HCT116 (cell line): ENCODE measurements around the gene TECTA. TPM values are rescaled to one million over a fixed set of nuclear protein-coding genes. Genes with fewer than 3 reads are reported as not detected.

Experiments
- ATAC-seq: fragments of 200-7000 bp; cut with Tn5 transposase; 2 replicates; pipeline ENCODE4 v1.9.1; 2020; ENCODE audit warnings: mild to moderate bottlenecking, moderate library complexity
- BruUV-seq: library from RNA; stranded (reverse); fragments of 400-500 nt; replicated peaks from 2 replicates; lab custom pipeline; 2021; lab: Mats Ljungman, UMichigan
- CTCF ChIA-PET: fragments of 300-600 bp; sonication (Branson Sonifier 250); formaldehyde crosslinking; loops from one replicate; lab custom pipeline; 2021; ENCODE audit warnings: antibody characterized with exemption; lab: Charles Lee
- POLR2A ChIA-PET: fragments of 300-600, 350-600 bp; sonication (Branson Sonifier 250); formaldehyde crosslinking; loops from one replicate; lab custom pipeline; 2021; ENCODE audit warnings: antibody characterized with exemption; lab: Charles Lee
- RAD21 ChIA-PET, 2 experiments: fragments of 300-600 bp; sonication (Branson Sonifier 250); formaldehyde crosslinking; loops; one replicate each; lab custom pipeline; 2023; ENCODE audit warnings: low total read pairs in 2 of 2; ENCODE audit not compliant: uncharacterized antibody in 2 of 2, unreplicated experiment in 2 of 2, low non-redundant PET in 1 of 2; lab: Charles Lee
- DNase-seq: peaks from one replicate; pipeline ENCODE4 v3.0.0-alpha.2; 2010; ENCODE audit warnings: low read depth, low spot score
- H2AFZ ChIP-seq: fragments of 200-600 bp; shearing (Covaris generic), sonication (generic); 2 replicates; pipeline ENCODE4 v1.6.1; 2017; ENCODE audit warnings: low read depth, mixed run types, mixed read lengths, antibody characterized with exemption, low read length; ENCODE audit not compliant: poor library complexity, severe bottlenecking
- H3K27ac ChIP-seq: 2 replicates; pipeline ENCODE4 v1.5.1; 2012; ENCODE audit warnings: low read depth, low read length
- H3K27me3 ChIP-seq: fragments of 200-600 bp; sonication (generic); 2 replicates; pipeline ENCODE4 v1.6.1; 2016; ENCODE audit warnings: mixed run types, low read length, mixed read lengths; ENCODE audit not compliant: insufficient read depth
- H3K36me3 ChIP-seq, 2 experiments: fragments of 200-500 bp in 1 of 2; fragments of 200-600 bp in 1 of 2; sonication (Bioruptor generic) in 1 of 2; sonication (generic) in 1 of 2; 2 replicates each; pipeline versions ENCODE4 v1.5.1 to v1.6.1; 2014 to 2016; ENCODE audit warnings: low read length in 2 of 2, inconsistent platforms in 1 of 2, mixed read lengths in 1 of 2, mixed run types in 1 of 2; ENCODE audit not compliant: insufficient read depth in 2 of 2, control insufficient read depth in 1 of 2
- H3K4me1 ChIP-seq, 2 experiments: fragments of 200-600 bp in 1 of 2; sonication (generic) in 1 of 2; 2 replicates each; pipeline versions ENCODE4 v1.5.1 to v1.6.1; 2012 to 2017; ENCODE audit warnings: low read length in 2 of 2, inconsistent platforms in 1 of 2, mild to moderate bottlenecking in 1 of 2, mixed read lengths in 1 of 2, mixed run types in 1 of 2, moderate library complexity in 1 of 2; ENCODE audit not compliant: insufficient read depth in 2 of 2, control insufficient read depth in 1 of 2
- H3K4me2 ChIP-seq: fragments of 200-600 bp; sonication (generic); 2 replicates; pipeline ENCODE4 v1.6.1; 2017; ENCODE audit warnings: mixed run types, low read length, mixed read lengths
- H3K4me3 ChIP-seq, 2 experiments: fragments of 200-600 bp in 1 of 2; sonication (generic) in 1 of 2; replicated peaks in 1 of 2; 2 replicates each; pipeline ENCODE4 v1.5.1; 2011 to 2016; ENCODE audit warnings: low read length in 2 of 2, control low read depth in 1 of 2, low read depth in 1 of 2, mild to moderate bottlenecking in 1 of 2, mixed read lengths in 1 of 2, mixed run types in 1 of 2
- H3K79me2 ChIP-seq: fragments of 200-600 bp; sonication (generic); 2 replicates; pipeline ENCODE4 v1.6.1; 2017; ENCODE audit warnings: mild to moderate bottlenecking, mixed run types, low read length, moderate library complexity, mixed read lengths; ENCODE audit not compliant: insufficient read depth
- H3K9ac ChIP-seq: fragments of 200-600 bp; sonication (generic); 2 replicates; pipeline ENCODE4 v1.6.1; 2016; ENCODE audit warnings: low read length, mixed read lengths
- H3K9me2 ChIP-seq: fragments of 200-600 bp; sonication (generic), shearing (Covaris generic); 2 replicates; pipeline ENCODE4 v1.6.1; 2017; ENCODE audit warnings: mixed run types, mild to moderate bottlenecking, moderate library complexity; ENCODE audit not compliant: insufficient read depth
- H3K9me3 ChIP-seq, 2 experiments: fragments of 200-500 bp in 1 of 2; fragments of 200-600 bp in 1 of 2; sonication (Bioruptor generic) in 1 of 2; sonication (generic) in 1 of 2; 2 replicates each; pipeline ENCODE4 v1.6.1; 2014 to 2017; ENCODE audit warnings: low read length in 2 of 2, mixed read lengths in 2 of 2, inconsistent platforms in 1 of 2, low read depth in 1 of 2, mild to moderate bottlenecking in 1 of 2, mixed run types in 1 of 2, moderate library complexity in 1 of 2; ENCODE audit not compliant: control insufficient read depth in 1 of 2, insufficient read depth in 1 of 2
- H4K20me1 ChIP-seq: fragments of 200-600 bp; sonication (generic), shearing (Covaris generic); 2 replicates; pipeline ENCODE4 v1.6.1; 2017; ENCODE audit warnings: mixed run types, mild to moderate bottlenecking, moderate library complexity; ENCODE audit not compliant: insufficient read depth
- CBX3 ChIP-seq: IDR thresholded peaks from 2 replicates; pipeline ENCODE4 v1.6.1; 2012; ENCODE audit warnings: low read depth
- CEBPB ChIP-seq: IDR thresholded peaks from 2 replicates; pipeline ENCODE4 v1.6.1; 2012; ENCODE audit warnings: low read depth
- CTCF ChIP-seq, 3 experiments: fragments of 200-600 bp in 1 of 3; sonication (generic) in 1 of 3; IDR thresholded peaks in 2 of 3; conservative IDR thresholded peaks in 1 of 3; 2 replicates each; pipeline ENCODE4 v1.5.1; 2012 to 2017; ENCODE audit warnings: low read depth in 2 of 3, low read length in 2 of 3, antibody characterized with exemption in 1 of 3, borderline replicate concordance in 1 of 3, control low read depth in 1 of 3, mild to moderate bottlenecking in 1 of 3, mixed read lengths in 1 of 3, mixed run types in 1 of 3, moderate library complexity in 1 of 3; ENCODE audit not compliant: insufficient read depth in 1 of 3
- ELF1 ChIP-seq: IDR thresholded peaks from 2 replicates; pipeline ENCODE4 v1.6.1; 2012; ENCODE audit warnings: low read depth, borderline replicate concordance
- EZH2phosphoT487 ChIP-seq: fragments of 200-600 bp; IDR thresholded peaks from 2 replicates; pipeline ENCODE4 v1.6.1; 2018; ENCODE audit warnings: antibody characterized with exemption, borderline replicate concordance
- FOSL1 ChIP-seq: IDR thresholded peaks from 2 replicates; pipeline ENCODE4 v1.6.1; 2012; ENCODE audit warnings: low read depth
- JUND ChIP-seq: IDR thresholded peaks from 2 replicates; pipeline ENCODE4 v1.6.1; 2012
- RAD21 ChIP-seq: IDR thresholded peaks from 2 replicates; pipeline ENCODE4 v1.6.1; 2012; ENCODE audit warnings: low read depth, mild to moderate bottlenecking
- REST ChIP-seq: IDR thresholded peaks from 2 replicates; pipeline ENCODE4 v1.6.1; 2012; ENCODE audit warnings: low read depth
- SIN3A ChIP-seq: IDR thresholded peaks from 2 replicates; pipeline ENCODE4 v1.6.1; 2012; ENCODE audit warnings: low read depth
- SP1 ChIP-seq: IDR thresholded peaks from 2 replicates; pipeline ENCODE4 v1.6.1; 2012; ENCODE audit warnings: low read depth
- SRF ChIP-seq: IDR thresholded peaks from 2 replicates; pipeline ENCODE4 v1.6.1; 2012; ENCODE audit warnings: low read depth
- TCF7L2 ChIP-seq: IDR thresholded peaks from 2 replicates; pipeline ENCODE4 v1.7.0; 2011; ENCODE audit warnings: borderline replicate concordance, inconsistent platforms; ENCODE audit not compliant: insufficient read depth, insufficient read length; ENCODE audit errors: extremely low read depth
- YY1 ChIP-seq: IDR thresholded peaks from 2 replicates; pipeline ENCODE4 v1.6.1; 2011; ENCODE audit warnings: low read length, low read depth, moderate library complexity, mild to moderate bottlenecking; ENCODE audit not compliant: insufficient replicate concordance; ENCODE audit errors: extremely low read depth
- ZNF274 ChIP-seq: fragments of 200-500 bp; sonication (Bioruptor generic); IDR thresholded peaks from 2 replicates; pipeline ENCODE4 v1.6.1; 2014; ENCODE audit warnings: mild to moderate bottlenecking, low read depth, low read length, inconsistent platforms
- intact Hi-C: fragments of 100-400 bp; cut with micrococcal nuclease; formaldehyde crosslinking; loops from 2 replicates; pipeline ENCODE4 v1.10.0; 2022
- total RNA-seq: library from RNA; stranded (reverse); gene quantifications from one replicate; pipeline ENCODE4 v1.2.1, GENCODE V29; 2021; ENCODE audit not compliant: unreplicated experiment
- TF ChIP-seq, protein P1 (sequence below): IDR thresholded peaks from 2 replicates; pipeline ENCODE4 v1.6.1; 2012
- TF ChIP-seq, protein P2 (sequence below): IDR thresholded peaks from 2 replicates; pipeline ENCODE4 v1.6.1; 2011; ENCODE audit warnings: mild to moderate bottlenecking, low read length, moderate library complexity; ENCODE audit not compliant: insufficient replicate concordance; ENCODE audit errors: extremely low read depth

Gene TECTA
- total RNA-seq, 1 experiment from 2014 or later: 0.81 TPM

GRCh38 chr11:121095561-121095960 is 5.5 kb upstream of the TECTA start:
- intact Hi-C loops: no loop called here
- CTCF ChIA-PET: no interaction called here
- Histone ChIP-seq H3K9ac (no peak overlapping the region), H3K4me1 (no peaks in the 10 kb centered on the region), H4K20me1 (no peaks in the 10 kb centered on the region), H3K27me3 (no peaks in the 10 kb centered on the region), H3K36me3 (no peaks in the 10 kb centered on the region), H3K9me3 (no peaks in the 10 kb centered on the region), H3K4me2 (no peak overlapping the region), H3K4me3 (no peak overlapping the region)
- POLR2A ChIA-PET: no interaction called here
- DNase-seq (no peak), ATAC-seq (no peak)
- RAD21 ChIA-PET: no interaction called here
- TF ChIP-seq SRF (no peak), REST (no peak), ZNF274 (no peak), CTCF (IDR thresholded peaks at IDR 0.05 in 2 of 3, conservative IDR thresholded peaks at IDR 0.05 in 1 of 3; ENCODE audit: borderline replicate concordance in 1 of 3, insufficient read depth in 1 of 3, low read depth in 2 of 3, low read length in 2 of 3) (no peak), CEBPB (no peak), TCF7L2 (no peak), ELF1 (no peak), EZH2phosphoT487 (no peak), SP1 (no peak), JUND (no peak), RAD21 (no peak), CBX3 (no peak), SIN3A (no peak), YY1 (no peak), FOSL1 (no peak)
- TF ChIP-seq, protein P1, sequence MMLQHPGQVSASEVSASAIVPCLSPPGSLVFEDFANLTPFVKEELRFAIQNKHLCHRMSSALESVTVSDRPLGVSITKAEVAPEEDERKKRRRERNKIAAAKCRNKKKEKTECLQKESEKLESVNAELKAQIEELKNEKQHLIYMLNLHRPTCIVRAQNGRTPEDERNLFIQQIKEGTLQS: no peak
- TF ChIP-seq, protein P2, sequence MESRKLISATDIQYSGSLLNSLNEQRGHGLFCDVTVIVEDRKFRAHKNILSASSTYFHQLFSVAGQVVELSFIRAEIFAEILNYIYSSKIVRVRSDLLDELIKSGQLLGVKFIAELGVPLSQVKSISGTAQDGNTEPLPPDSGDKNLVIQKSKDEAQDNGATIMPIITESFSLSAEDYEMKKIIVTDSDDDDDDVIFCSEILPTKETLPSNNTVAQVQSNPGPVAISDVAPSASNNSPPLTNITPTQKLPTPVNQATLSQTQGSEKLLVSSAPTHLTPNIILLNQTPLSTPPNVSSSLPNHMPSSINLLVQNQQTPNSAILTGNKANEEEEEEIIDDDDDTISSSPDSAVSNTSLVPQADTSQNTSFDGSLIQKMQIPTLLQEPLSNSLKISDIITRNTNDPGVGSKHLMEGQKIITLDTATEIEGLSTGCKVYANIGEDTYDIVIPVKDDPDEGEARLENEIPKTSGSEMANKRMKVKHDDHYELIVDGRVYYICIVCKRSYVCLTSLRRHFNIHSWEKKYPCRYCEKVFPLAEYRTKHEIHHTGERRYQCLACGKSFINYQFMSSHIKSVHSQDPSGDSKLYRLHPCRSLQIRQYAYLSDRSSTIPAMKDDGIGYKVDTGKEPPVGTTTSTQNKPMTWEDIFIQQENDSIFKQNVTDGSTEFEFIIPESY: no peak
- TF ChIP-seq, all 23 proteins: peak for 0
- no peak overlapping the region for H3K27ac ChIP-seq
- H3K79me2 ChIP-seq: no peaks in the 10 kb centered on the region
- no peak overlapping the region for H2AFZ ChIP-seq
- no TSS peak for BruUV-seq
- H3K9me2 ChIP-seq: no peaks in the 10 kb centered on the region; the same call in 1 of the 2 replicates
